ENCODE measurements around the gene INAFM2.

INAFM2 gene

DNA sequence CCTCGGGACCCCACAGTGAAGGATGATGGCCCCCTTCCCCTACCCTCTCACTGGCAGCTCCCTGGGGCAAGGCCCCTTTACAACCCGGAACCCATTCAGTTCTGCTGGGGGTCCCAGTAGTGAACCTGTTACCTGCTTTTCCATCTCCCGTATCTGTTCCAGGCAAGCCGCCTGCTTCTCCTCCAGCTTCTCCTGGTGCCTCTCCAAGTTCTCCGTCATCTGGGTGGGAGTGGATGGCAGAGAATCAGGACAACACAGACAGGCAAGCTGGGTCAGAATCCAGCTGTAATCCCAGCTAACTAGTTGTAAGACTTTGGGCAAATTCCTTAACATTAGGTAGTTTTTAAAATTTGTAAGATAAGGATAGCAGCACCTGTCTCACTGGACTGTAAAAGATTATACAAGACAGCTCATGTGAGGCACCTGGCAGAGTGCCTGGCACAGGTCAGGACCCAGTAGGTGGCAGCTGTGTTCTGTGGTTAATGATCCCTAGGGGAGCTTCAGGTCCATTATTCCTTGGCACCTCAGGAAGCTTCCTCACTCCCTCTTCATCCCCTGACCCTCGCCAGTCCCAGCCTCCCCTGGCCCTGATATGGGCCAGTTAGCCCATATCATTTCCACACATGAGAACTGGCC, 34.2 kb upstream of the INAFM2 start:
- DNase-seq = no peak

DNA sequence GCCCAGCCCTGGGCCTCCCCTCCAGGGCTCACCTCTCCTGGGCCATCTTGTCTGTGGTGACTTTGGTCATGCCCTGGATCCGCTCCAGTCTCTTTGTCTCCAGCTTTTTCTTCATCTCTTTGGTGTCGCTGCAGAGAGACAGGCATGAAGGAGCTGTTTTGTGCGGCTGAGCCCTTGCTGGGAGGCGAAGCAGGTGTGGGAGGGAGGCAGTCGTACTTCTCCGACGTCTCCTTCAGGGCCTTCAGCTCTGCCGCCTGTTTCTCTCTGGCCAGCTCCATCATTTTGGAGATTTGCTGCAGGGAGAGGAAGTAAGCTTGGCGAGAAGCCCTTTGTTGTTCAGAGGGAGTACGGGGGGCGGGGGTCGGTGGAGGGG, 33.0 kb upstream of the INAFM2 start:
- DNase-seq = no peak

DNA sequence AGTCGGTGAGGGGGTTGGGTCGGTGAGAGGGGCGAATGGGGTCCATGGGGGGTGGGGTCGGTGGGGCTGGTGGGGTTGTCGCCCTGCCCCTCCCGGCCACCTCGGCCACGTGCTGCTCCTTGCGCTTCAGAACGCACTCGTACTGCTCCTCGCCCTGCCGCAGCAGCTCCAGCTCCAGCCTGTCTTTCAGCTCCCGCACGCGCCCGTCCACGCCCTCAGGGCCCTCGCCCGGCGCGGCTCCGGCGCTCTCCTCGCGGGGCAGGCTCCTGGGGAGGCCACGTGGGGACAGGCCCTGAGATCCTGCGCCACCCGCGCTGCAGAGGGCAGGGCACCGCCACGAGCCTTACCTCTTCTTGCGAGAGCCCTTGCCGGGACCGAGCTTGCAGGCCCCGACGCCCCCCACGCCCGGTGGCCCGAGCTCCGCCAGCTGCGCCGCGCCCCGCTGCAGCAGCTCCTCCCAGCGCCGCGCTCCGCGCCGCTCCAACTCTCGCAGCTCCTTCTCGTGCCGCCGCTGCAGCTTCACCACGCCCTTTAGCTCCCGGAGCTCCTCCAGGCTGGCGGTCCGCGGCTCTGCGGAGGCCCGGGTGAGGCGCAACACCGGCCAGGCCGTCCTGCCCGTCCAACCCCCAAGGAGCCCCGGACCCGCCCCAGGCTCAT, 32.4 kb upstream of the INAFM2 start:
- no peak for DNase-seq

DNA sequence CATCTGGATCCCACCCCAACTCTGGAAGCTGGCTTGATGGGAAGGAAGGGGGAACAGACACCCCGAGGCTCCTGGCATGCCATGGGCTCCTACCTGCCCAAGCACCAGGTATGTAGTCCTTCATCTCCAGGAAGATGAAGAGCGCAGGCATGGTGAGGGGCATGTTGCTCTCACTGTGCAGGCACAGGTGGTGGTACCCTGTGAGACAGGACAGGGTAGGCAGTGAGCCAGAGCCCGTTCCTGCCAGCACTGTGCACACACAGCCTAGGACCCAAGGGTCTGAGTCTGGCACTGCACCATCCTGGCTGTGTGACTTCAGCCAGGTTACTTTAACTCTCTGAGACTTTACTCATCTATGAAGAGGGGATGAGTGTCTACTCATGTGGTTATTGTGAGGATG, 31.2 kb upstream of the INAFM2 start:
- DNase-seq = no peak

DNA sequence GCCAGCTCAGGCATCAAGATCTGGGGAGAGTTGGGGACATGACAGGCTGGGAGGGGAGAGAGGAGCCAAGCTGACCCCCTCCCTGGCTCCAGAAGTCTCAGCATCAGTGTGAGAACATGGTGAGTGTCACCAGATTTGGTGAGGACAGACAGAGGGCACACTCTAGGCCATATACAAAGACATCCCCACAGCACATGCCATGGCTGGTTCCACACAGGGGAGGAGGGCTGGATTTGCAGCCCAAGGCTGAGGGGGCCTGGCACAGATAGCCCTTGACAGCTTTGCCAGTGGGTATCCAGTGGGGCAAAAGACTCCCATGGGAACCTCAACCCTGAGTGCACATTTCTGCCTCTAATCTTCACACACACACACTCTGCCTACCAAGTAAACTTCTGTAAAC, 30.5 kb upstream of the INAFM2 start:
- DNase-seq = no peak

DNA sequence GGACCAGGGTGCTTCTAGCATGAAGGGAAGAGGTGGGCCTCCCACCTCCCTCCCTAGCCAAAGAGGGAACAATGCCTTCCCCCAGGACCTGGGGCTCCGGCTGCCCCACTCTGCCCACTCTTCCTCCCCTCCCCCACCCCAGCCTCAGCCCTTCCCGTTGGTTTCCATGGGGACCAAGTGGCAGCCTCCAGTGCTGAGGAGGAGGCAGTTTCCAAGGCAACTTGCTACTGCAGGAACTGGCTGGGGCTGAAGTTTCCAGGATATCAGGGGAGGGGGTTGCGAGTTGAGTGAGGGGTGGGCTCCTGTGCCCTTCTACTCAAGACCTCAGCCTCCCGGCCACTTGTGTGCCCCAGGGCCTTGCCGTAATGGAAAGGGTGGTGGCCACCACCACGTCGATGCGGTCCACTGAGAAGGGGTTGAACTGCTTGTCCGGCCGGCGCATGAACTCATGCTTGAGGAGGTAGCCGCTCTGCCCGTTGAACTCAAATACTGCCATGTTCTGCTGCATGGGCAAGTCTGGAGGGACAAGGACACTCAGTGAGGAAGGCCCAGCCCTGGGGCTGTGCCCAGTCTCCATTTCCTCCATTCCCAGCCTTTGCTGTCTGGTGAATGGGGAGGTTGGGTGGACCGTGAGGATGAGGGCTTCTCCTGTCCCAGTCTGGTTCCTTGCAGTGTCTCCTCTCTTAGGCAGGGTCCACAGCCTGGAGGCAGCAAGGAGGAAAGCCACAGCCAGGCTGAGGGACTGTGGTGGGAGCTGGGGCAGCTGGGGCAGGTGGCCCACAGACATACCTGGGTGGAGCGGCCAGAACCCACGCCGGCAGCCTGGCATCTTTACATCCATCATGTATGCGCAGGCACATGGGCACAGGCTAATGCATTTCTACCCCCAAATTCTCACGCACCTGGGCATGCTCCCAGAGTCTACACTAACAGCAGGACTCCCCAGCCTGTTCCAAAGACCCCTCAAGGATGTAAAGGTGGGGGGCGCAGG, 29.3 kb upstream of the INAFM2 start:
- no peak for DNase-seq

DNA sequence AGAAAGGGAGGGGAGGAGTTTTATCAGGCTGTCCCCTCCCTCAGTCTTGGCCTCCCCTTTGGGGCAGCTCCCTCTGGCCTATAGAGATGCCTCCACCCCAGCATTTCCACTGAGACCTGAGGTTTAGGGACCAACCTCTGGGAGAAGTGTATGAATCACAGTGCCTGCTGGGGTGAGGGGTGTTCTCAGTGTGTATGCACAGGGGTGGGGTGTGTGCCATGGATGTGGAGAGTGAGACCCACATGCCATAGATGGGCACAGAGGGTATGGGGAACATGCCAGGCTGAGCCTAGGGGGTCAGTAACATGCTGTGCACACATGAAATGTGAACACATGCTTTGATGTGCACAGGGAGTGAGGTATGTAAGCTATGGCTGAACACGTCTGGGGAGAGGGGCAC, 28.2 kb upstream of the INAFM2 start:
- DNase-seq = no peak

DNA sequence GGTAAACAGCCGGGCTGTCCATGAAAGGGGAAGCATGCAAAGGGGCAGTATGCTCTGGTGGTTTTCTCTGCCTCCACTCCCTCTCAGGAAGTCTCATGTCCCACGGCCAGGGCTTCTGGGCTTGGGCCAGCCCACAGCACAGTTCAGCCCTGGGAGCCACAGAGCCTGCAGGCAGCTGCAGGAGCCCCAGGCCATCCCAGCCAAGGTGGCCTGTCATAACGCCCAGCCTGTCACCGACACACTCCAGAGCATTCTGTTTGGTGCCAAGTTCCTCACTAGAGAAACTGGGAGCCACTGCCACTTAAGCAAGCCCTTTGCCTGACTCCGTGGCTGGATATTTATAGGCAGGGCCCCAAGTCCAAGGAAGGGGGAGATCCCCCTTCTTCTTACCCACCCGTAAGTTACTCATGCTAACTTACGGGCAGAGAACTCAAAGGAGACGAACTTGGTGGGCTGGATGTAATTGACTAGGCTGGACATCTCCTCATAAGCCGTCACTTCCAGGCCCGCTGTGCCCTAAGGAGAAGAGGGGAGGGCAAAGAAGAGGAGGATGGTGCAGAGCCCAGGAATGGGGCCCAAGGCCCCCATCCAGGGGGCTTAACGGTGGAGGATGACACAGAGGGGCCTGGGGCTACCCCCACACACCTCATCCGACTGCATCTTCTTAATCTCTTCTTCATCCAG, 27.5 kb upstream of the INAFM2 start:
- DNase-seq = no peak

DNA sequence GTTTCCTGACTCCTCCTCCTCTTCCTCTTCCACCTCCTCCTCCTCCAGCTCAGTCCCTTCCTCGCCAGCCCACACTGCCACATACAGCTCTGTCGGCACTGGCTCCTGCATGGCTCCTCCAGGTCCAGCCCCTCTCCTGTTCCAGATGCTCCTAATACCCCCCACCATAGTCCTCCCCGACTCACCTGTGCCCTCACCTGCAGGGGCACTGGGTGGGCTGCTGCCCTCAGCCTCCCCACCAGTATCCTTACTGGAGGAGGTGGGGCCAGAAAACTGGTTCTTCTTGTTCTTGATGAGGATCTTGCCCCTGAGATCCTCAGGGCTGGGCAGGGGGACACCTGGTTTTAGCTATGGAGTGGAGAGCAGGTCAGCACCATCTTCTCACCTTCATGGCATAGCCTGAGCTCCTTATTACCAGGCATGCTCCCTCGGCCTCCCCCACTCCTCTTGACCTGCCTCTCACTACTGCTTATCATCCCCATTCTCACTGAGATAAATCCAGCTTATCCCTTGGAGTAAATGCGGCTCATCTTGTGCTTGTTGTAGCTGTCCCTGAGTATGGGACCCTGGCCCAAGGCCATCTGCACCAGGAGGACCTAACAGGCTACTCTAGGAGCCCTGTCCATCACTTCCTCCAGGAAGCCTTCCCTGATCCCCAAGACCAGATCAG, 26.8 kb upstream of the INAFM2 start:
- no peak for DNase-seq

DNA sequence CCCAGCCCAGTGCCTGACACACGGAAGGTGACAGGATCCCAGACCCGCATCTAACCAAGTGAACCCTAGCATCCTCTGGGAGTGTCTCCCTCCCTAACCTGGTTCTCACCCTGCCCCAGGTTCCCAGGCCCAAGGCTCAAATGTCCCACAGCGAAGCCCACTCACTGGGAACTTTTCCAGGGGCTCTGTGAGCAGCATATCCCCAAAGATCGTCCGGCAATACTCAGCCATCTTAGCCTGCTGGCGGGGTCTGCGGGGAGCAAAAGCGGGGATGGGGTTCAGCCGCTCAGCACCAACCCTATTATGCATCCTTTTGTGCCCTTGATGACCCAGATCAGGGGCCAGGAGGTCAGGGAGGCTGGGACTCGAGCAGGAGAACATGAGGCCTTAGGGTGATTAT, 26.1 kb upstream of the INAFM2 start:
- DNase-seq = no peak

DNA sequence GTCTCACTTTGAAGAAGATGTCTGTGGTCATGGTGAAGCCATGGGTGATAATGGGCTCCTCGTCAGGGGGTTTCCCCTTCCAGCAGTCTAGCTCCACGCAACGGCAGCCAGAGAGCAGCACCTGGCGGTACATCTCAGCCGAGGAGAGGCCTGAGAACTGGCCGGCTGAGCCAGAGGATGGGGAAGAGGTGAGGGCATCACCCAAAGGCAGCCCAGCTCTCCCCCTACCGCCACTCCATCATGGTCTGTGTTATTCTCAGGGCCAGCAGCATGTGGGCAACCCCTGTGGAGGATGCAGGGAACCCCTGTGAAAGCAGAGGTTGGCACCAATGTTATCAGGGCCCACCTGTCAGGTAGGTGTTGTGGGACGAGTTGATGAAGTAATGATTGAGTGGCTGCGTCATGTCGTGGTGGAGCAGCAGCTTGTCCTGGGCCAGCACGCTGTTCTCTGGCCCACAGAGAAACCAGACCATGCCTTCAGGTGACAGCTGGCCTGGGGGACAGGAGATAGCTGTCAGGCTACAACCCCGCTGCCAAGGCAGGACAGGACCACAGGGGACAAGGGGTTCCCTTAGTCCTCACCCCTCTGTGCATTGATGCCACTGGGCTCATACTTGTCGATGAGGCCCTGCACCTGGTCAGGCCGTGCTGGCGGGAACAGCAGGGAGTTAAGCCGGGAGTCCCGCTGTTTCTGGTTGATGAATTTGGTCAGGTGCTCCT, 25.1 kb upstream of the INAFM2 start:
- DNase-seq = no peak

DNA sequence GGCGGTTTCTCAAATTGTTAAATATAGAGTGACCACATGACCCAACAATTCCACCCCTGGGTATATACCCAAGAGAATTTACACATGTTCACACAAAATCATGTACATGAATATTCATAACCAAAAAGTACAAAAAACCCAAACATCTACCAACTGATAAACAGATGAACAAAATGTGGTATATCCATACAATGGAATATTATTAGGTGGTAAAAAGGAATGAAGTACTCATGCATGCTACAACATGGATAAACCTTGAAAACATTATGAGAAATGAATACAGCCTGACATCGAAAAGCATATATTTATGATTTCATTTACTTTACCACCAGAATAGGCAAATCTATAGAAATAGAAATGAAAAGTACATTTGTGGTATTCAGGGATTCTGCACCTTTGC, 23.1 kb upstream of the INAFM2 start:
- DNase-seq = no peak

DNA sequence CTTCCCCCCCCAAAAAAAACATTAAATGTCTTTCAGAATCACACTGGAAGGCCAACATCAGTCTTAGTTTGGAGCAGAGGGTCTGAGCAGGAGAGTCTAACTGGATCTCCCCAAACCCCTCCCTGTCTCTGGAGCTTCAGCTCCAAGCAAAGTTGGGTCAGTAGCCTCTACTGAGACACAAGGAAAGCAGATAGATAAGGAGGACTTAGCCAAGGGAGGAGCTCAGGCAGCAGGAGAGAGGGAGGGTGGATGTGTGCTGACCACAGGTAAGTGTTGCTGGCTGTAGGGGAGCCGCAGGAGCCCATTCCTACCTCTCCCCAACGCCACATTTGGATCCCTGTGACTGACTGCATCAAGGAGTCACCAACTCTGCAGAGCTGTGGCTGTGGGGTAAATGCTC, 22.7 kb upstream of the INAFM2 start:
- no peak for DNase-seq

DNA sequence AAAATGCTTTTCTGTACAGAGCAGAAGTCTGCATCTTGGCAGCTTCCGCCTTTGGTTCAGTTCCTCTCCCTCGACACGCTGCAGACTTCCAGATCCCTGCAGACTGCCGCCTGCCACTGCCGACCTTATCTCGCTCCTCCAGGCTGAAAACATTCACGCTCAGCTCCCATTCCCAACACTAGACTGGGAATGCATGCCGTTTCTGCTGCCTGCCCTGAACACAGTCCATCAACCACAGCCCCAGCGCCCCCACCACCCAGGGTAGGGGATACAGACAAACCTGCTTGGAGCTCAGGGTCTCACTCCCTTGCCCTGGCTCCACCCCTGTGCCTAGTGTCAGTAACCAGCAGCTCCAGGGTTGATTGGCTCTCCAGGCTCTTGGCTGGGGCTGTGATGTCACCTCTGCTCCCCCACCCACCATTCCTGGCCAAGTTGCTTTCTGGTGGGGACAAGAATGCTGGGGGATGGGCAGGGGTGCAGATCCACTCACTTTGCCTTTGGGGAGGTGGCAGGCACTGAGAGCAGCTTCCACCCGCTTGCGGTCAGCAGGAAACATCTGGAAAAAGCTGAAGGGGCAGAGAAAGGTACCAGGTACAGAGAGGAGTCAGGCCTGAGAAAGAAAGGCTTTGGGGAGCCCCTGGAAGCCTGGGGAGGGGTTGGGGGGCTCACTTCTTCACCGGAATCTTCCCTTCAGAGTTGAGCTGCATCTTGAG, 21.9 kb upstream of the INAFM2 start:
- no peak for DNase-seq

DNA sequence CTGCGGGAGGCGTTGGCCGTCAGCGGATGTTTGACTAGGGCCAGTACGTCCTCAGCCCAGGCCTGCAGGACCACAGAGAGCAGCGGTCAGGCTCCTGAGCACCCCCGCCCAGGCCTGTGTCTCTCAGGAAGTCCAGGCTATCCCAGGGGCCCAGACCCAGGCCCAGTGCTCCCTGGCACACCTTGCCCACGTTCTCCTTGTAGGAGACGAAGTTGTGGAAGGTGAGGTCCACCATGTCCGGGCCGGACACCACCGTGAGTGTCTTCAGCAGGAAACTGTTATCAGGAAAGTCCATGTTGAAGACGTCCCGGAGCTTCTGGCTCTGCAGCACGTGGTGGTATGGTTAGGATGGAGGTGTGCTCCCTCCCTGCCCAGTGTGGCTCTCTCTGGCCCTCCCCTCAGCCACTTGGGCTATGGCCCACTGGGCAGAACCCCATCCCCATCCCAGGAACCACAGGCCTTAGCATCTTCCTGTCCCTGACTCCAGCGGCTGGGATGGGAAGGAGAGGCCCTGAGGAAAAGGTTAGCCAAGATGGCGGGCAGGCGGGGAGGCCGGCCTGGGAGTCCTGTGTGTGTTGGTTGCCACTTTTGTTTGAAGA, 21.1 kb upstream of the INAFM2 start:
- DNase-seq = no peak

DNA sequence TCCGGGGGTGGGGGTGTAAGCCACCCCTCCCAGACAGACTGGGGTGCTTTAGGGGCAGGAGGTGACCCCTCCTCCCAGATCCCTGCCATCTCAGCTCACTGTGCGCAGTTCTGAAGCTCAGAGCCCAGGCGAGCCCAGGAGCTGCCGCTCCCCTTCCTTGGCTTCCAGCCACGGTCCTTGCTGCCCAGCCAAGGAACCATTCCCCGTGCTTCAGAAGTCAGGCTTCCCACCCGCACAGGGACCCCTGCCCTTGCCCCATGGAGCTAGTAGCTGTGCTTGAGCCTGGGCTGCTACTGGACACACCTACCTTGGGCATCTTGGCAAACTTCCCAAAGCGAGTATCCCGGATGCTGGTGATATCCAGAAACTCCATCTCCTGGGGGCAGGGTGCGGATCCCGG, 20.5 kb upstream of the INAFM2 start:
- DNase-seq = no peak

DNA sequence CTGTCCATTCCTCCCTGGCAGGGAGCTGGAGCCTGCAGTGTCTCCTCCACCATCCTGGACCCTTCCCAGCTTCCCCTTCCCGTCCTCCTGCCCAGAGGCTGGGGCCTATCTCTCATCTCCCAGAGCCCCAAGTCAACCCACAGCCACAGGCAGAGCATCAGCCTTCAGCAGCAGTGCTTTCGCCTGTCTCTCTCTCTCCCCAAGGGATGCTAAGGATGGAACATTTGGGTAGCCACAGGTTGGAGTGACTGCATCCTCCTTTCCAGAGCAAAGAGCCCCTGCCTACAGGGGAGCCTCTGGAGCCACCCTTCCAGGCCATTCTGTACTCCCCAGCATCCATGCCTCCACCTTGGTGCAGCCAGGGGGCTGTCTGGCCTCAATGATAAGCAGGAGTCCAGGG, 19.9 kb upstream of the INAFM2 start:
- DNase-seq = no peak

DNA sequence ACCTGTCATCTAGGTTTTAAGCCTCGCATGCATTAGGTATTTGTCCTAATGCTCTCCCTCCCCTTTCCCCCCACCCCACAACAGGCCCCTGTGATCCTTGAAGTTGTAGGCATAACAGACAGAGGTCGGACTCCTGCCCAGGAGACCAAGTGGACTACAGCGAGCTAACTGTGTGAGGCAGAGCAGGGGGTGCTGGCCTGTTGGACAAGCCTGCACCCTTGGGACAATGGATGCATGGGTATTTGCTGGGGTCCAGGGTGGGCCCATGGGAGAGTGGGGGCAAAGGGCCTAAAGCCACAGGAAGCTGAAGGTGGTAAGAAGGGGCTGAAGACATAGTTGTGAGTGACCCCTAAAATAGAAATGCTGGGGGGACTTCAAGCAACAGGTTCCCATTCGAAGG, 18.2 kb upstream of the INAFM2 start:
- no peak for DNase-seq

DNA sequence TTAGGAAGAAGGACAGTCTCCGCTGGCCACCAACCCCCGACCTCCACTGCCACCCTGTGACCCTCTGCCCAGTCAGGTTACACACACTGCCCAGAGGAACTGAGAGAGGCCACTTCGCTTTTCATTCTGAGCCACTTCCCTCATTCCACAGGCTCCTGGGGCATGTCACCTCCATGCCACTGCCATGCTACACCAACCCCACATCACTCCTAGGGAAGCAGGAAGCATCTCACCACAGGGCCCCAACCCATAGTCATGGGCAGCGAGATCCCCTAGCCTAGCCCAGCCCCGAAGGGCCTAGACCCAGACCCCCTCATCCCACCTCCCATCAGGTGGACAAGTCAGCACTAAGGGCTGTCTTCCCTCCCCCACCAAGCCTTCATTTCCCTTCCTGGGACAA, 17.1 kb upstream of the INAFM2 start:
- no peak for DNase-seq

DNA sequence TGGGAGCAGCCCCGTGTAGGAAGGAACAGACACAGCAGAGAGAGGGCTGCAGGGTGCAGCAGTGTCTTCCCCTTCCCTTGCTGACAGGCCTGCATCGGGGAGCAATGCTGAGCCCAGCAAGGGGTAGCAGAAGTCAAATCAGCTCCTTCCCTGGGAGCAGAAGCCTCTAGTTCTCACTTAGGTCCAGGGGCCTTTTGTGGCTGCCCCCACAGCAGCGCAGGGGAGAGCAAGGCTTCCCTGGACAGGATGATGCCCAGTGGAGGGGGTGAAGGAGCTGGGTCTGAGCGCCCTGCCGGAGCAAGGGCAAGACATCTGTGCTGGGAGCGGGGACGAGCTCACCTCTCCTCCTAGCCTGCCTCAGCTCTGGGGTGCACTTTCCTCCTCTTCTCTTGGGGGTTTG, 16.6 kb upstream of the INAFM2 start:
- DNase-seq = no peak

Measured in stimulated activated CD4-positive, alpha-beta T cell treated with anti-CD3 and anti-CD28 coated beads, Interleukin-1b, Interleukin-23, amount 100 ng/mL, for 48 hours (primary cell).